H1 (cell line): Measurements from ENCODE around the gene JAKMIP2. TPM values are rescaled to one million over a fixed set of nuclear protein-coding genes. Genes with fewer than 3 reads are reported as not detected.

Source experiments
- ASH2L ChIP-seq: fragments of 200-600, 300-600 bp; sonication (generic); IDR thresholded peaks from one replicate; pipeline ENCODE4 v1.7.1; 2017; ENCODE audit warnings: low read length
- CHD7 ChIP-seq: fragments of 300-600 bp; sonication (generic); IDR thresholded peaks from 2 replicates; pipeline ENCODE4 v1.7.1; 2012; ENCODE audit warnings: low read length, moderate library complexity, mild to moderate bottlenecking, inconsistent platforms; ENCODE audit not compliant: insufficient replicate concordance
- CTCF ChIP-seq, 3 experiments: IDR thresholded peaks; 1 replicate in 2 of 3; 2 replicates in 1 of 3; pipeline versions ENCODE4 v1.5.1 to v1.6.1; 2011; ENCODE audit warnings: low read length in 3 of 3, mild to moderate bottlenecking in 3 of 3, inconsistent platforms in 2 of 3, low read depth in 1 of 3, moderate library complexity in 1 of 3; ENCODE audit not compliant: insufficient read depth in 1 of 3; ENCODE audit errors: control extremely low read depth in 1 of 3
- E2F6 ChIP-seq: IDR thresholded peaks from 2 replicates; pipeline ENCODE4 v1.6.1; 2012; ENCODE audit warnings: inconsistent platforms
- GABPA ChIP-seq: IDR thresholded peaks from 2 replicates; pipeline ENCODE4 v1.6.1; 2011; ENCODE audit warnings: mild to moderate bottlenecking, low read length, moderate library complexity, borderline replicate concordance; ENCODE audit not compliant: insufficient read depth
- KDM1A ChIP-seq: fragments of 200-600, 300-600 bp; sonication (generic); IDR thresholded peaks from 2 replicates; pipeline ENCODE4 v1.7.1; 2016; ENCODE audit warnings: mild to moderate bottlenecking, low read length, borderline replicate concordance
- MAFK ChIP-seq: IDR thresholded peaks from 2 replicates; pipeline ENCODE4 v1.6.1; 2012; ENCODE audit warnings: low read depth, mild to moderate bottlenecking, improper control_type of control experiment, low read length
- SIX5 ChIP-seq: IDR thresholded peaks from 2 replicates; pipeline ENCODE4 v1.6.1; 2011; ENCODE audit warnings: mild to moderate bottlenecking, low read depth, low read length
- polyA plus RNA-seq, 7 experiments: library from polyadenylated mRNA; depleted of rRNA in 3 of 7; stranded (reverse) in 5 of 7; unstranded in 2 of 7; fragments of >200 nt in 5 of 7; fragments of 200-250 nt in 2 of 7; gene quantifications; 1 replicate in 5 of 7; 2 replicates in 1 of 7; 4 replicates in 1 of 7; pipeline versions ENCODE4 v1.2.1 to v1.2.3, GENCODE V29; 2011 to 2013; ENCODE audit warnings: missing spikeins in 2 of 7, mixed read lengths in 2 of 7
- total RNA-seq: library from RNA; stranded (reverse); fragmentation: NEBNext Ultra II Directional; extraction: Animal tissue kit (Norgen Biotek cat#: 25700); gene quantifications from 2 replicates; pipeline ENCODE4 v1.2.1, GENCODE V29; 2021

The JAKMIP2 gene
- total and polyA plus RNA-seq, 2 of the 8 experiments (the other 6 are each of a cell fraction or from before 2014, with no cell fraction given) = 2.4 to 13.6 TPM

- TF ChIP-seq CHD7 (no peak), SIX5 (no peak), GABPA (no peak), ASH2L (no peak), E2F6 (no peak), KDM1A (no peak), CTCF (IDR thresholded peaks at IDR 0.05; ENCODE audit: control extremely low read depth in 1 of 3, insufficient read depth in 1 of 3, low read depth in 1 of 3, low read length in 3 of 3) (no peak), MAFK (no peak)
Measured at GRCh38 chr5:147691130-147691529, 91.4 kb downstream of the JAKMIP2 start (continued).
